Gastrocnemius medialis (tissue), 4 donors: ENCODE results near the gene GIN1. TPM values are rescaled to one million over a fixed set of nuclear protein-coding genes. Genes with fewer than 3 reads are reported as not detected.

Experiments used
- ATAC-seq, 2 donors: fragments of 150-250 bp; one replicate each; pipeline ENCODE4 v1.9.1; 2016
- DNase-seq, 2 donors: peaks; one replicate each; pipeline ENCODE4 v3.0.0-alpha.2; 2019
- H3K27ac ChIP-seq, 4 donors: fragments of 200-600 bp; sonication (generic); 1 replicate in 1 of 4; 2 replicates in 3 of 4; pipeline ENCODE4 v1.5.1; 2016 to 2018; ENCODE audit warnings: mild to moderate bottlenecking in 2 of 4, moderate library complexity in 1 of 4
- H3K27me3 ChIP-seq, 3 donors: fragments of 200-600 bp; sonication (generic) in 2 of 3; 1 replicate in 1 of 3; 2 replicates in 2 of 3; pipeline versions ENCODE4 v1.5.1 to v1.6.0; 2016 to 2019; ENCODE audit warnings: mild to moderate bottlenecking in 1 of 3, moderate library complexity in 1 of 3
- H3K36me3 ChIP-seq, 2 donors: fragments of 200-600 bp; sonication (generic) in 1 of 2; one replicate each; pipeline ENCODE4 v1.5.1; 2017 to 2018
- H3K4me1 ChIP-seq, 2 donors: fragments of 200-600 bp; sonication (generic) in 1 of 2; one replicate each; pipeline ENCODE4 v1.5.1; 2016 to 2017; ENCODE audit warnings: mild to moderate bottlenecking in 2 of 2
- H3K4me3 ChIP-seq, 4 donors: fragments of 200-600 bp; sonication (generic) in 3 of 4; 1 replicate in 1 of 4; 2 replicates in 3 of 4; pipeline ENCODE4 v1.5.1; 2016 to 2019; ENCODE audit warnings: mild to moderate bottlenecking in 2 of 4
- H3K9me3 ChIP-seq, 3 donors: fragments of 200-600 bp; sonication (generic) in 2 of 3; 1 replicate in 1 of 3; 2 replicates in 2 of 3; pipeline ENCODE4 v1.5.1; 2016 to 2019
- CTCF ChIP-seq, 5 experiments: fragments of 450-650 bp in 3 of 5; fragments of 200-600 bp in 2 of 5; sonication (generic) in 2 of 5; IDR thresholded peaks in 4 of 5; conservative IDR thresholded peaks in 1 of 5; 1 replicate in 4 of 5; 2 replicates in 1 of 5; pipeline ENCODE4 v1.5.1; 2016 to 2019; ENCODE audit warnings: antibody characterized with exemption in 5 of 5, mild to moderate bottlenecking in 3 of 5, moderate library complexity in 3 of 5
- POLR2A ChIP-seq, 2 donors: fragments of 450-650 bp; IDR thresholded peaks; one replicate each; pipeline ENCODE4 v1.6.1; 2017; ENCODE audit warnings: antibody characterized with exemption in 2 of 2, mild to moderate bottlenecking in 2 of 2, moderate library complexity in 2 of 2
- in situ Hi-C, 4 donors: fragments of 200-750 bp; cut with MboI; loops; one replicate each; pipeline versions ENCODE4 v1.15.0 to v1.8.0; 2017; ENCODE audit warnings: low sequenced_read_pairs in 4 of 4
- intact Hi-C: fragments of 100-400 bp; cut with DNase I; formaldehyde crosslinking; loops from one replicate; pipeline ENCODE4 v1.15.1; 2023; ENCODE audit warnings: low total_unique reads
- total RNA-seq, 4 donors: library from RNA; depleted of rRNA; stranded (reverse); fragments of >200 nt; gene quantifications; one replicate each; pipeline versions ENCODE4 v1.1.0 to v1.2.3, GENCODE V29; 2016

The GIN1 gene
- total RNA-seq, 4 donors from 2014 or later = 4.6 to 11.2 (median 6.9) TPM

- intact Hi-C loops (loop anchor here (2.0 kb wide), 1 partner anchor 501 kb away; no protein-coding TSS in a partner anchor), in situ Hi-C loops (loop anchor here in 1 of 4 donors (25.0 kb wide), 2 partner anchors 351 to 451 kb away; no protein-coding TSS in a partner anchor)
- DNase-seq = no peak
- Histone ChIP-seq H3K9me3 (no peaks in the 10 kb centered on the region), H3K36me3 (no peaks in the 10 kb centered on the region), H3K27me3 (no peaks in the 10 kb centered on the region), H3K27ac (no peak overlapping the region), H3K4me1 (no peaks in the 10 kb centered on the region), H3K4me3 (no peak overlapping the region)
- no peak for TF ChIP-seq CTCF (IDR thresholded peaks at IDR 0.05 in 4 of 5, conservative IDR thresholded peaks at IDR 0.05 in 1 of 5)
- no peak for TF ChIP-seq POLR2A (IDR thresholded peaks at IDR 0.05)
- no peak for ATAC-seq
These were observed 82.1 kb downstream of the GIN1 start for GRCh38 chr5:103037673-103038455.

GRCh38 chr5:103036601-103037000 is 83.3 kb downstream of the GIN1 start:
- intact Hi-C loops (no loop called here), in situ Hi-C loops (loop anchor here in 1 of 4 donors (25.0 kb wide), 2 partner anchors 349 to 449 kb away; no protein-coding TSS in a partner anchor)
- Histone ChIP-seq H3K36me3 (peaks cover 0 to 8% of the 10 kb centered on the region in 2 donors), H3K9me3 (no peaks in the 10 kb centered on the region), H3K4me3 (no peak overlapping the region), H3K27ac (no peak overlapping the region), H3K4me1 (no peaks in the 10 kb centered on the region), H3K27me3 (no peaks in the 10 kb centered on the region)
- no peak for DNase-seq
- TF ChIP-seq POLR2A (IDR thresholded peaks at IDR 0.05) (no peak), CTCF (IDR thresholded peaks at IDR 0.05 in 4 of 5, conservative IDR thresholded peaks at IDR 0.05 in 1 of 5) (no peak)
- no peak for ATAC-seq

Other genes starting within 250 kb of the GIN1 start
- 1 to 10 TPM; 3.5 to 7.0 (median 4.4) TPM for gene PPIP5K2, start 163 bp upstream of the GIN1 start, total RNA-seq
- gene MACIR, start 138.6 kb upstream of the GIN1 start, total RNA-seq = 10 to 100 TPM in 3 of 4 donors, 1 to 10 TPM in 1; 8.0 to 26.6 (median 21.7) TPM